HG02763 (cell line): ENCODE data around the gene GLRX.
A peak's percentile ranks its signal among the peaks of the same experiment; 100 is the strongest.
"Not testable (repeated sequence)": the region's sequence is repeated elsewhere in the genome, so short reads cannot be mapped to it uniquely, and the experiment has no call there.

Experiments
- ATAC-seq: cut with Tn5 transposase; IDR thresholded peaks from one replicate; pipeline ENCODE4 v1.9.1; 2021; ENCODE audit warnings: mild to moderate bottlenecking, moderate library complexity; ENCODE audit not compliant: unreplicated experiment

Gene GLRX

GRCh38 chr5:95830226-95830625 lies 7.7 kb upstream of the GLRX start:
- no peak for ATAC-seq

GRCh38 chr5:95827892-95828246 lies 5.3 kb upstream of the GLRX start:
- ATAC-seq, result no peak

DNA sequence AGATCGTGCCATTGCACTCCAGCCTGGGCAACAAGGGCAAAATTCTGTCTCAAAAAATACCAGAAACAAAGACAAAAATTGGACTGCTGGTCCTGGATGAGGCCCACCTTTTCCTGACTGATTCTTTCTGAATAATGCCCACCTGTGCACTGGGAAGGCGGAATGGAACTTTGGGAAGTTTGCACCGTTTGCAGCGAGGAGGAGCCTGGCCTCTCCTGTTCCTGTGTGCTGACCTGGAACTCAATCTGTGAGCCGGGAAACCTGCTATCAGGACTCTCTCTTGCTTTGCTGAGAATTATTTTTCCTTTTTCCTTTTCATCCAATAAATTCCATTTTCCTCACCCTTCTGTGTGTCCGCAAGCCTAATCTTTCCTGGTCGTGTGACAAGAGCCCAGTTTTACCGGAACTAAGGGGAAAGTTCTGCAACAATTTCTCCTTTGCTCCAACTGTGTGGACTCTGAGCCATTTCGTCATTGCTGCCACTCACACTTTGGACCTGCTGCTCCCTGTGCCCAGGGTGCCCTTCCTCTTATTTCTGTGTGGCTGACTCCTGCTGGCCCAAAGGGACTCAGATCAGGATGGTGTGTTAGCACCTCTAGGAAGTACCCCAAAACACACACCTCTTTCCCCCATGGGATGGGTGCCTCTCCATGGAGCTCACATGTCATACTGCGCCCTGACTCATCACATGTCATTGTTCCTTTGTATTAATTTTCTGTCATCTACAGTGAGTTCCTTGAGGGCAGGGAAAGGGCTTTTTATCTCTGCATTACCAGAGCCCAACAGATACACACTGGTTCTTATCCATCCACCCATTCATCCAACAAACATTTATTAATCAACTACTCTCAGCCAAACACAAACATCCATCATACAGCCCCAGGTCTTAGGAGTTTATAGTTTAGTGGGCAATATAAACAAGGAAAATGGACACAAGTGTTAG lies 4.7 kb upstream of the GLRX start:
- no peak for ATAC-seq

- no peak for ATAC-seq
These were observed 3.0 kb upstream of the GLRX start for GRCh38 chr5:95825495-95825894.

DNA sequence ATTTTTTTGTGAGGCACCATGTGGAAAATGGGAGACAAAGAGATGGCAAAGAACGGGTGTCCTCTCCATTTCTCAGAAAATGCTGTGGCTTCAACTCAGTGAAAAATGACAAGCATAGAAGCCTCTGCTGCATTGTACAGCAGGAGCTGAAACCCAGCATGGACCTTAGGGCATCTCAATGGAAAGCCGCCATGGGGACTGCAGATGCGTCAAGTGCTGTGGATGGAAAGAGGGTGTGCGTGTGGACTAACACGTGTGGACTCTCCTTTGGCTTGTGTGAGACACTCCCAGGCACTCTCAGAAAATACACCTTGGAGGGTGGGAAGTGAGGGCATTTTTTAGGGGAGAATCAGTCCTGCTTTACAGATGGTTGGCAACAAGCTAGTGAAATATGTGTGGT lies 2.2 kb upstream of the GLRX start:
- ATAC-seq, result no peak

- ATAC-seq, result peak; percentile 37
These were observed 1.4 kb upstream of the GLRX start for GRCh38 chr5:95823738-95824609.

GRCh38 chr5:95823218-95823737 lies 752 bp upstream of the GLRX start:
- ATAC-seq, result no peak

DNA sequence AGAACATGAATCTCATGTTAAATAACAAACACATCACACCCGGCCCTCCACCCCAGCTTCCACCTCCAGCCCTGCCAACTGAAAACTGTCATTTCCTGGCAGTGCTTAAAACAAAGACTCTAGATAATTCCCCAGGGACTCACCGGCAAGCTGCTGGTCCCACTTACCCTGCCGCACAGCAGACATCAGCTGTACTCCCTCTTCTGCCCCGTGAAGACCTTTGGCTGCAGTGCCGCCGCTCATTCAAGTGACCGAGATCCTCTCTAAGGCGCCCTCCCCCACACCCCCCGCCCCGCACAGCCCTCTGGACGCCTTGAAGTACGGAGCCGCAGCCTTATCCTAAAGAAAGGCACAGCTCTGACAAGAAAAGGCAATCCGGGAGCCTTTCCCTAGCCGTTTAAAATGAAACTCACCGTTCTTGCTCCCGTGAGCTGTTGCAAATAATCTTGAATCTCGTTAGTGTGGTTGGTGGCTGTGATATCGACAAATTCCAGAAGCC lies 434 bp downstream of the GLRX start:
- ATAC-seq, result no peak

GRCh38 chr5:95821110-95822021 lies 1.2 kb downstream of the GLRX start:
- no peak for ATAC-seq

DNA sequence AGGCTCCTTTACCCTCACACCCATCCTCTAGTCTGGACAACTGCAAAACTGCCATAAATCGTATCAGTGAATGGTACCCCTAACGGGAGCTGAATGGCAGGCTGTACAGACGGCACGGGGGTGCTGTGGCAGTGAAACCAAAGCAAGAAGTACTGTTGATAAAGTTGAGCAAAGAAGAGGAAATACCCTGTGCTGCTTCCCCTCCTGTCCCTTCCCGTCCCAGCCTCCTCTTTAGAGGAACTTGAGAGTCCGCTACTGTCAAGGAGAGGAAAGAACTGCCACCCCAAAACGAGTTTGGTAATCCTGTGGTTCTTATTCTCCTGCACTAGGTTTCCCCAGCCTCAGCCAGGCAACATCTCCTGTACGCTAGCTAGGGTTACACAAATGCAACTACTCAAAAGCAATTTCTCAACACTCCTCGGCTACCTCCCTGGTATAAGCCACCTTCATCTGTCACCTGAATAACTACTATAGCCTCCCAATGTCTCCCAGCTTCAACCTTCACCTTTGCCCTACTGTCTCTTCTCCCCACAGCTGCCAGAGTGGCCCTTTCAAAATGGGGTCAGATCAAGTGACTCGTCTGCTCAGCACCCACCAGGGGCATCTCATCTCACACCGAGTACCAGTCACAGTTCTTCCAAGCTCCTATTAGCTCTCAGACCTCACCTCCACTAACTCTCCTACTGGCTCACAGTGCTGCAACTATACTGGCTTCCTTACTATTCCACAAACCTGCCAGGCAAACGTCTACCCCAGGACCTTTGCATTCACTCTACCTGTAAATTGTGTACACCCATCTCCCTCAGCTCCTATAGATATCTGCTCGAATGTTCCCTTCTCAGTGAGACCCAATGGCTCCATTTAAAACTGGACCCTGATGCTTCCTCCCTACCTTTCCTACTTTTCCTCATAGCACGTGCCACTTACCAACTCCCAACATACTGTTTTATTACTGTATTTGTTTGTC lies 4.1 kb downstream of the GLRX start:
- no peak for ATAC-seq

DNA sequence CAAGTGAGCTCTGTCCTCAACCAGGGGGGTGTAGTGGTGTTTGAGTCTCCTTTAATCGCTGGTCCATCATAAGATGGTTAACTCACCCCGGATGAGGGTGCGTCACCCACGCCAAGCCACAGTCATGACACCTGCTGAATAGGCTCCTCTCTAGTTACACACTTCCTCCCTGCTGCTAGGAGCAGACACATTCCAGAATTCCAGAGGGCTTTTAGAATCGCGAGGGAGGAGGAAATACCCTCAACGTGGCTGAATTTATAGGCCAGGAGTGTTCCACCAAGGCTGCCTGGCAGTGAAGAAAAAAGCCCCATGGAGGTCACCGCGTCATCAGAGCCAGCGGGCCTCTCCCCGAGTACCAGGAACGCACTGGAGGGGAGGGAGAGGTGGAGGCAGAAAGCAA lies 5.1 kb downstream of the GLRX start:
- ATAC-seq, result no peak

GRCh38 chr5:95816776-95817175 lies 5.8 kb downstream of the GLRX start:
- no peak for ATAC-seq

DNA sequence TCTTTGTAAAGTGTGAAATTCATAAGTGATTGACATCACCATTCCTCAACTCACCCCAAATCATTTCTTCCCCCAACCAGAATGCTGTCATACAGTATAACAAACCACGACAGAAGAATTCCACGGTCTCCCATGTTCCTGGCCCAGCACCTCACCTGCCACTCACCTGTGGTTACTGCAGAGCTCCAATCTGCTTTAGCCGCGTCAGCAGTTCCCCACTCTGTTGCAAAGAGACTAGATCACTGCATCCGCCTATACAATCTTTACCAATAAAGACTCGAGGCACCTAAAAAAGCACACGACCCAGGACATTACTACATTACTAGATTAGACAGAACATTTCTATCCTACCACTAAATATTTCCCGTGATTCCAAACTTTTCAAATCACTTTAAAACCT lies 6.2 kb downstream of the GLRX start:
- no peak for ATAC-seq

DNA sequence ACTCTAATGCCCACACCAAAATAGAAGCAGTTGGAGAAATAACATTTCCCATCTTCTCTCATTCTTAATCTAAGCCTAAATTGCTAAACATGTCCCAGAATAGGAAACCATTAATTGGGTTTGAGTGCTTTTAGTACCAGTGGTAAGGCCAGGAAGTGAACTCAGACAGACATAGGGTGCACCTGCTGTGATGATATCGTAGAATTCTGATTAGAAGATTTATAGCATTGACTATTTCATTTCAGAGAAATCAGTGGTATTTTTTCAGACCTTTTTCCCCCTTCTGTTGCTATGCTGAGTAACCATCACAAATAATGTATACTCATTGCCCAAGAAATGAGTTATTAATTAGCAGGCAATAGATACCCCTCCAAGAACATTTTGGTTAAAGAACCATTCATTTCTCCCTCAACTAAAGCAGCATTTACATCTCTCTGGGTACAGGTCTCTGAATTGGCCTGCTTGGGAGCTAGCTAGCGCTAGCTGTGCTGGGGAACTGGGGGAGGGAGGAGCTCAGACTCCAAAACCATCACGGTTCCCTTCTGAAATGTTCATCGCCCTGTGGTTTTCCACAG lies 7.3 kb downstream of the GLRX start:
- ATAC-seq, result no peak

GRCh38 chr5:95813035-95813434 lies 9.5 kb downstream of the GLRX start:
- not testable (repeated sequence) for ATAC-seq

GRCh38 chr5:95812074-95812471 lies 10.5 kb downstream of the GLRX start:
- ATAC-seq, result no peak

DNA sequence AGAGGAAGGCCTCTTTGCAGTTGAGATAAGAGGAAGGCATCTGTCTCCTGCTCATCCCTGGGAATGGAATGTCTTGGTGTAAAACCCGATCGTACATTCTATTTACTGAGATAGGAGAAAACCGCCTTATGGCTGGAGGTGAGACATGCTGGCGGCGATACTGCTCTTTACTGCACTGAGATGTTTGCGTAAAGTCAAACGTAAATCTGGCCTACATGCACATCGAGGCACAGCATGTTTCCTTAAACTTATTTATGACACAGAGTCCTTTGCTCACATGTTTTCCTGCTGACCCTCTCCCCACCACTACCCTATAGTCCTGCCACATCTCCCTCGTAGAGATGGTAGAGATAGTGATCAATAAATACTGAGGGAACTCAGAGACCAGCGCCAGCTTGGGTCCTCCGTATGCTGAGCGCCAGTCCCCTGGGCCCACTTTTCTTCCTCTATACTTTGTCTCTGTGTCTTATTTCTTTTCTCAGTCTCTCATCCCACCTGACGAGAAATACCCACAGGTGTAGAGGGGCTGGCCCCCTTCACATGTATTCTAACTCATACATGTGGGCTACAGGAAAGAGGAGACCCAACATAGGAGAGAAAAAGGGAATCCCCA lies 11.0 kb downstream of the GLRX start:
- not testable (repeated sequence) for ATAC-seq

GRCh38 chr5:95811126-95811423 lies 11.5 kb downstream of the GLRX start:
- ATAC-seq, result not testable (repeated sequence)
